ENCODE measurements around the gene MCRIP1.

DNA sequence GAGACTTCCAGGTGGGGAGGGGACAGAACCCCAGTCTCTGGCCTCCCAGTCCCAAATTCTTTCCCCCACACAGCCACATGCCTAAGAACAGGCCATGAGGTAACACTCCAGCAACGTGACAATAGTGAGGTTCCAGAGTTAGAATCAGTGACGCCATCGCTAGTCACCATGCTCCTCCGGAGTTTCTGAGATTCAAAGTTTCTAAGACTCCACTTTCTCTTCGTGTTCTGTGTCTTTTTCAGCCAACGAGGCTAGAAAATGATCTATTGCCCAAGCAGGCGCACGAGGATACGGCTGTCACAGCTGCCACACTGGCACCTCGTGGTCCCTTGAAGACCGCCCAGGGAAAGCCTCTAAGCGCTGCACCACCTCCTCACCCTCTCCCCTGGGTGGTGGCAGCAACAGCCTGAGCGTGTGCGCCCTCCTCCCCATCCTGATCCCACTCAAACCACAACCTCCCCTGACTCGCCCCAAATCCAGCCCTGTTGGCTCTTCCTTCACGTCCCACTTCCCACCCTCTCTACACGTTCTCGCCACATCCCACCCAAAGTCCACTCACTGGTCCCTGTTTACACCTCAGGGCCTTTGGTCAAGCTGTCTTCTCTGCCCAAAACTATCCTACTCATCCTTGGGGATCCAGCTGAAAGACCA, 1.0 kb downstream of the MCRIP1 start:
- TF ChIP-seq, protein P1, sequence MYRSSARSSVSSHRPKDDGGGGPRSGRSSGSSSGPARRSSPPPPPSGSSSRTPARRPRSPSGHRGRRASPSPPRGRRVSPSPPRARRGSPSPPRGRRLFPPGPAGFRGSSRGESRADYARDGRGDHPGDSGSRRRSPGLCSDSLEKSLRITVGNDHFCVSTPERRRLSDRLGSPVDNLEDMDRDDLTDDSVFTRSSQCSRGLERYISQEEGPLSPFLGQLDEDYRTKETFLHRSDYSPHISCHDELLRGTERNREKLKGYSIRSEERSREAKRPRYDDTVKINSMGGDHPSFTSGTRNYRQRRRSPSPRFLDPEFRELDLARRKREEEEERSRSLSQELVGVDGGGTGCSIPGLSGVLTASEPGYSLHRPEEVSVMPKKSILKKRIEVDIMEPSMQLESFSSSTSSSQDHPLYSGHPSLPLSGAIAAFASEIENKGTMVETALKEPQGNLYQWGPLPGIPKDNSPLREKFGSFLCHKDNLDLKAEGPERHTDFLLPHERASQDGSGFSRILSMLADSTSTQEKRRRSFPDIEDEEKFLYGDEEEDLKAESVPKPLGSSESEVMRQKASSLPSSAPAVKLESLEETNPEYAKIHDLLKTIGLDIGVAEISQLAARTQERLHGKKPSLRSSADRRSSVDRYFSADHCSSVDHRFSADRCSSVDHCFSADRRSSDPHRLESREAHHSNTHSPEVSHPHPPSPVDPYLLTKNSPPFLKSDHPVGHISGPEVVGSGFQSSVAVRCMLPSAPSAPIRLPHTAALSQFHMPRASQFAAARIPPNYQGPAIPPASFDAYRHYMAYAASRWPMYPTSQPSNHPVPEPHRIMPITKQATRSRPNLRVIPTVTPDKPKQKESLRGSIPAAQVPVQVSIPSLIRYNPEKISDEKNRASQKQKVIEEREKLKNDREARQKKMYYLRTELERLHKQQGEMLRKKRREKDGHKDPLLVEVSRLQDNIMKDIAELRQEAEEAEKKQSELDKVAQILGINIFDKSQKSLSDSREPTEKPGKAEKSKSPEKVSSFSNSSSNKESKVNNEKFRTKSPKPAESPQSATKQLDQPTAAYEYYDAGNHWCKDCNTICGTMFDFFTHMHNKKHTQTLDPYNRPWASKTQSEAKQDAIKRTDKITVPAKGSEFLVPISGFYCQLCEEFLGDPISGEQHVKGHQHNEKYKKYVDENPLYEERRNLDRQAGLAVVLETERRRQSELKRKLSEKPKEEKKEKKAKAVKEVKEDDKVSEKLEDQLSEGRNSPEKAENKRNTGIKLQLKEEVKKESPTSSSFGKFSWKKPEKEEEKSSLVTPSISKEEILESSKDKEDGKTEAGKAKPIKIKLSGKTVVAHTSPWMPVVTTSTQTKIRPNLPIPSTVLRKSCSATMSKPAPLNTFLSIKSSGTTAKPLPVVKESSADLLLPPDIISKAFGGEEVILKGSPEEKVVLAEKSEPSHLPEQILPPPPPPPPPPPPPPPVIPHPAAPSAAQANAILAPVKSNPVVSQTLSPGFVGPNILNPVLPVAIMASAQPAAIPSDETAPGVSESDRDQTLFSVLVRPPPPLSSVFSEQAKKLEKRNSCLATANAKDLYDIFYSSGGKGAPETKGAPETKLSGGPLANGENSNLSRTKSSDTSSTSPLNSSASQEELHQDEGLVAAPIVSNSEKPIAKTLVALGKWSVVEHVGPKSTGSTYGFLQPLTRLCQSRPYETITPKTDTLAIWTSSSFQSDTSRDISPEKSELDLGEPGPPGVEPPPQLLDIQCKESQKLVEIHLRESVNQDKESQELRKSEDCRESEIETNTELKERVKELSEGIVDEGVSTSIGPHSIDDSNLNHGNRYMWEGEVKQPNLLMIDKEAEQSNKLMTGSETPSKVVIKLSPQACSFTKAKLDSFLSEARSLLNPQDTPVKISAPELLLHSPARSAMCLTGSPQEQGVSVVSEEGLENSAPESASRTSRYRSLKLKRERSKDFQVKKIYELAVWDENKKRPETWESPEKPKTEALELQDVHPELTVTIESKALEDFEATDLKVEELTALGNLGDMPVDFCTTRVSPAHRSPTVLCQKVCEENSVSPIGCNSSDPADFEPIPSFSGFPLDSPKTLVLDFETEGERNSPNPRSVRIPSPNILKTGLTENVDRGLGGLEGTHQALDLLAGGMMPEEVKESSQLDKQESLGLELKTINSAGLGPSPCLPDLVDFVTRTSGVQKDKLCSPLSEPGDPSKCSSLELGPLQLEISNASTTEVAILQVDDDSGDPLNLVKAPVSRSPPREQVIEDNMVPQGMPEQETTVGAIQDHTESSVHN (CRISPR knock-in tag; IDR thresholded peaks at IDR 0.05): no peak
- no peak for TF ChIP-seq ZNF83 (CRISPR knock-in tag; IDR thresholded peaks at IDR 0.05; ENCODE audit: borderline replicate concordance)
- TF ChIP-seq, protein P2, sequence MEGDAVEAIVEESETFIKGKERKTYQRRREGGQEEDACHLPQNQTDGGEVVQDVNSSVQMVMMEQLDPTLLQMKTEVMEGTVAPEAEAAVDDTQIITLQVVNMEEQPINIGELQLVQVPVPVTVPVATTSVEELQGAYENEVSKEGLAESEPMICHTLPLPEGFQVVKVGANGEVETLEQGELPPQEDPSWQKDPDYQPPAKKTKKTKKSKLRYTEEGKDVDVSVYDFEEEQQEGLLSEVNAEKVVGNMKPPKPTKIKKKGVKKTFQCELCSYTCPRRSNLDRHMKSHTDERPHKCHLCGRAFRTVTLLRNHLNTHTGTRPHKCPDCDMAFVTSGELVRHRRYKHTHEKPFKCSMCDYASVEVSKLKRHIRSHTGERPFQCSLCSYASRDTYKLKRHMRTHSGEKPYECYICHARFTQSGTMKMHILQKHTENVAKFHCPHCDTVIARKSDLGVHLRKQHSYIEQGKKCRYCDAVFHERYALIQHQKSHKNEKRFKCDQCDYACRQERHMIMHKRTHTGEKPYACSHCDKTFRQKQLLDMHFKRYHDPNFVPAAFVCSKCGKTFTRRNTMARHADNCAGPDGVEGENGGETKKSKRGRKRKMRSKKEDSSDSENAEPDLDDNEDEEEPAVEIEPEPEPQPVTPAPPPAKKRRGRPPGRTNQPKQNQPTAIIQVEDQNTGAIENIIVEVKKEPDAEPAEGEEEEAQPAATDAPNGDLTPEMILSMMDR (CRISPR knock-in tag; IDR thresholded peaks at IDR 0.05): peak; percentile 36
- no peak for TF ChIP-seq ZNF274 (CRISPR knock-in tag; IDR thresholded peaks at IDR 0.05)
- no peak for TF ChIP-seq GABPA (IDR thresholded peaks at IDR 0.05; ENCODE audit: low read depth, low read length)
- no peak for TF ChIP-seq GABPA (CRISPR knock-in tag; IDR thresholded peaks at IDR 0.05; ENCODE audit: low read depth)
- TF ChIP-seq RAD21 (CRISPR knock-in tag; IDR thresholded peaks at IDR 0.05): no peak
- TF ChIP-seq, protein P3, sequence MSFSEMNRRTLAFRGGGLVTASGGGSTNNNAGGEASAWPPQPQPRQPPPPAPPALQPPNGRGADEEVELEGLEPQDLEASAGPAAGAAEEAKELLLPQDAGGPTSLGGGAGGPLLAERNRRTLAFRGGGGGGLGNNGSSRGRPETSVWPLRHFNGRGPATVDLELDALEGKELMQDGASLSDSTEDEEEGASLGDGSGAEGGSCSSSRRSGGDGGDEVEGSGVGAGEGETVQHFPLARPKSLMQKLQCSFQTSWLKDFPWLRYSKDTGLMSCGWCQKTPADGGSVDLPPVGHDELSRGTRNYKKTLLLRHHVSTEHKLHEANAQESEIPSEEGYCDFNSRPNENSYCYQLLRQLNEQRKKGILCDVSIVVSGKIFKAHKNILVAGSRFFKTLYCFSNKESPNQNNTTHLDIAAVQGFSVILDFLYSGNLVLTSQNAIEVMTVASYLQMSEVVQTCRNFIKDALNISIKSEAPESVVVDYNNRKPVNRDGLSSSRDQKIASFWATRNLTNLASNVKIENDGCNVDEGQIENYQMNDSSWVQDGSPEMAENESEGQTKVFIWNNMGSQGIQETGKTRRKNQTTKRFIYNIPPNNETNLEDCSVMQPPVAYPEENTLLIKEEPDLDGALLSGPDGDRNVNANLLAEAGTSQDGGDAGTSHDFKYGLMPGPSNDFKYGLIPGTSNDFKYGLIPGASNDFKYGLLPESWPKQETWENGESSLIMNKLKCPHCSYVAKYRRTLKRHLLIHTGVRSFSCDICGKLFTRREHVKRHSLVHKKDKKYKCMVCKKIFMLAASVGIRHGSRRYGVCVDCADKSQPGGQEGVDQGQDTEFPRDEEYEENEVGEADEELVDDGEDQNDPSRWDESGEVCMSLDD (CRISPR knock-in tag; IDR thresholded peaks at IDR 0.05; ENCODE audit: borderline replicate concordance): no peak
- no peak for TF ChIP-seq POLR2AphosphoS2 (IDR thresholded peaks at IDR 0.05; ENCODE audit: low read depth, low read length)
- 0 out of 2 replicates have a peak, but pooled peaks have one; percentile 61 for TF ChIP-seq ZNF253 (CRISPR knock-in tag; IDR thresholded peaks at IDR 0.05; ENCODE audit: borderline replicate concordance)
- no peak for TF ChIP-seq ZBTB20 (CRISPR knock-in tag; IDR thresholded peaks at IDR 0.05; ENCODE audit: borderline replicate concordance, low read depth)
